Measurements from ENCODE around the gene ARL6IP4.

The ARL6IP4 gene

GRCh38 chr12:123021688-123022604, 41.5 kb downstream of the ARL6IP4 start:
- TF ChIP-seq FOXP2 (optimal IDR thresholded peaks at IDR 0.05; ENCODE audit: borderline replicate concordance, extremely low read depth, extremely low read length, insufficient read depth) (no peak), POLR2AphosphoS5 (IDR thresholded peaks at IDR 0.05; ENCODE audit: low read depth, low read length) (no peak), SIN3A (IDR thresholded peaks at IDR 0.05; ENCODE audit: borderline replicate concordance, insufficient read depth, low read length) (no peak), TAF1 (IDR thresholded peaks at IDR 0.05; ENCODE audit: borderline replicate concordance, insufficient read depth, low read length) (no peak)
- TF ChIP-seq, protein P1, sequence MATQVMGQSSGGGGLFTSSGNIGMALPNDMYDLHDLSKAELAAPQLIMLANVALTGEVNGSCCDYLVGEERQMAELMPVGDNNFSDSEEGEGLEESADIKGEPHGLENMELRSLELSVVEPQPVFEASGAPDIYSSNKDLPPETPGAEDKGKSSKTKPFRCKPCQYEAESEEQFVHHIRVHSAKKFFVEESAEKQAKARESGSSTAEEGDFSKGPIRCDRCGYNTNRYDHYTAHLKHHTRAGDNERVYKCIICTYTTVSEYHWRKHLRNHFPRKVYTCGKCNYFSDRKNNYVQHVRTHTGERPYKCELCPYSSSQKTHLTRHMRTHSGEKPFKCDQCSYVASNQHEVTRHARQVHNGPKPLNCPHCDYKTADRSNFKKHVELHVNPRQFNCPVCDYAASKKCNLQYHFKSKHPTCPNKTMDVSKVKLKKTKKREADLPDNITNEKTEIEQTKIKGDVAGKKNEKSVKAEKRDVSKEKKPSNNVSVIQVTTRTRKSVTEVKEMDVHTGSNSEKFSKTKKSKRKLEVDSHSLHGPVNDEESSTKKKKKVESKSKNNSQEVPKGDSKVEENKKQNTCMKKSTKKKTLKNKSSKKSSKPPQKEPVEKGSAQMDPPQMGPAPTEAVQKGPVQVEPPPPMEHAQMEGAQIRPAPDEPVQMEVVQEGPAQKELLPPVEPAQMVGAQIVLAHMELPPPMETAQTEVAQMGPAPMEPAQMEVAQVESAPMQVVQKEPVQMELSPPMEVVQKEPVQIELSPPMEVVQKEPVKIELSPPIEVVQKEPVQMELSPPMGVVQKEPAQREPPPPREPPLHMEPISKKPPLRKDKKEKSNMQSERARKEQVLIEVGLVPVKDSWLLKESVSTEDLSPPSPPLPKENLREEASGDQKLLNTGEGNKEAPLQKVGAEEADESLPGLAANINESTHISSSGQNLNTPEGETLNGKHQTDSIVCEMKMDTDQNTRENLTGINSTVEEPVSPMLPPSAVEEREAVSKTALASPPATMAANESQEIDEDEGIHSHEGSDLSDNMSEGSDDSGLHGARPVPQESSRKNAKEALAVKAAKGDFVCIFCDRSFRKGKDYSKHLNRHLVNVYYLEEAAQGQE (IDR thresholded peaks at IDR 0.05; ENCODE audit: insufficient read depth in 1 of 2, low read depth in 2 of 2, low read length in 2 of 2) = no peak

- TF ChIP-seq, protein P1 (IDR thresholded peaks at IDR 0.05; ENCODE audit: insufficient read depth in 1 of 2, low read depth in 2 of 2, low read length in 2 of 2) = no peak
- TF ChIP-seq POLR2AphosphoS5 (IDR thresholded peaks at IDR 0.05; ENCODE audit: low read depth, low read length) (no peak), TAF1 (IDR thresholded peaks at IDR 0.05; ENCODE audit: borderline replicate concordance, insufficient read depth, low read length) (no peak), FOXP2 (optimal IDR thresholded peaks at IDR 0.05; ENCODE audit: borderline replicate concordance, extremely low read depth, extremely low read length, insufficient read depth) (no peak), SIN3A (IDR thresholded peaks at IDR 0.05; ENCODE audit: borderline replicate concordance, insufficient read depth, low read length) (no peak)
Measured at GRCh38 chr12:123022846-123023245, 42.4 kb downstream of the ARL6IP4 start.

GRCh38 chr12:123024819-123025391, 44.4 kb downstream of the ARL6IP4 start:
- TF ChIP-seq, protein P1 (IDR thresholded peaks at IDR 0.05; ENCODE audit: insufficient read depth in 1 of 2, low read depth in 2 of 2, low read length in 2 of 2) = no peak
- TF ChIP-seq TAF1 (IDR thresholded peaks at IDR 0.05; ENCODE audit: borderline replicate concordance, insufficient read depth, low read length) = no peak
- TF ChIP-seq FOXP2 (optimal IDR thresholded peaks at IDR 0.05; ENCODE audit: borderline replicate concordance, extremely low read depth, extremely low read length, insufficient read depth) = no peak
- no peak for TF ChIP-seq SIN3A (IDR thresholded peaks at IDR 0.05; ENCODE audit: borderline replicate concordance, insufficient read depth, low read length)
- no peak for TF ChIP-seq POLR2AphosphoS5 (IDR thresholded peaks at IDR 0.05; ENCODE audit: low read depth, low read length)

- no peak for TF ChIP-seq POLR2AphosphoS5 (IDR thresholded peaks at IDR 0.05; ENCODE audit: low read depth, low read length)
- TF ChIP-seq FOXP2 (optimal IDR thresholded peaks at IDR 0.05; ENCODE audit: borderline replicate concordance, extremely low read depth, extremely low read length, insufficient read depth) = no peak
- TF ChIP-seq, protein P1 (IDR thresholded peaks at IDR 0.05; ENCODE audit: insufficient read depth in 1 of 2, low read depth in 2 of 2, low read length in 2 of 2) = no peak
- TF ChIP-seq TAF1 (IDR thresholded peaks at IDR 0.05; ENCODE audit: borderline replicate concordance, insufficient read depth, low read length) = no peak
- no peak for TF ChIP-seq SIN3A (IDR thresholded peaks at IDR 0.05; ENCODE audit: borderline replicate concordance, insufficient read depth, low read length)
Measured at GRCh38 chr12:123026094-123026853, 45.8 kb downstream of the ARL6IP4 start.

Data from PFSK-1 (cell line).